ENCODE results near the gene EPHX1.
A peak's percentile ranks its signal among the peaks of the same experiment; 100 is the strongest.

Gene EPHX1

GRCh38 chr1:225772323-225772768, 37.6 kb upstream of the EPHX1 start:
- TF ChIP-seq, protein P1, sequence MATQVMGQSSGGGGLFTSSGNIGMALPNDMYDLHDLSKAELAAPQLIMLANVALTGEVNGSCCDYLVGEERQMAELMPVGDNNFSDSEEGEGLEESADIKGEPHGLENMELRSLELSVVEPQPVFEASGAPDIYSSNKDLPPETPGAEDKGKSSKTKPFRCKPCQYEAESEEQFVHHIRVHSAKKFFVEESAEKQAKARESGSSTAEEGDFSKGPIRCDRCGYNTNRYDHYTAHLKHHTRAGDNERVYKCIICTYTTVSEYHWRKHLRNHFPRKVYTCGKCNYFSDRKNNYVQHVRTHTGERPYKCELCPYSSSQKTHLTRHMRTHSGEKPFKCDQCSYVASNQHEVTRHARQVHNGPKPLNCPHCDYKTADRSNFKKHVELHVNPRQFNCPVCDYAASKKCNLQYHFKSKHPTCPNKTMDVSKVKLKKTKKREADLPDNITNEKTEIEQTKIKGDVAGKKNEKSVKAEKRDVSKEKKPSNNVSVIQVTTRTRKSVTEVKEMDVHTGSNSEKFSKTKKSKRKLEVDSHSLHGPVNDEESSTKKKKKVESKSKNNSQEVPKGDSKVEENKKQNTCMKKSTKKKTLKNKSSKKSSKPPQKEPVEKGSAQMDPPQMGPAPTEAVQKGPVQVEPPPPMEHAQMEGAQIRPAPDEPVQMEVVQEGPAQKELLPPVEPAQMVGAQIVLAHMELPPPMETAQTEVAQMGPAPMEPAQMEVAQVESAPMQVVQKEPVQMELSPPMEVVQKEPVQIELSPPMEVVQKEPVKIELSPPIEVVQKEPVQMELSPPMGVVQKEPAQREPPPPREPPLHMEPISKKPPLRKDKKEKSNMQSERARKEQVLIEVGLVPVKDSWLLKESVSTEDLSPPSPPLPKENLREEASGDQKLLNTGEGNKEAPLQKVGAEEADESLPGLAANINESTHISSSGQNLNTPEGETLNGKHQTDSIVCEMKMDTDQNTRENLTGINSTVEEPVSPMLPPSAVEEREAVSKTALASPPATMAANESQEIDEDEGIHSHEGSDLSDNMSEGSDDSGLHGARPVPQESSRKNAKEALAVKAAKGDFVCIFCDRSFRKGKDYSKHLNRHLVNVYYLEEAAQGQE (IDR thresholded peaks at IDR 0.05; ENCODE audit: insufficient read depth in 1 of 2, low read depth in 2 of 2, low read length in 2 of 2), result no peak
- no peak for TF ChIP-seq TAF1 (IDR thresholded peaks at IDR 0.05; ENCODE audit: borderline replicate concordance, insufficient read depth, low read length)
- no peak for TF ChIP-seq POLR2AphosphoS5 (IDR thresholded peaks at IDR 0.05; ENCODE audit: low read depth, low read length)
- TF ChIP-seq SIN3A (IDR thresholded peaks at IDR 0.05; ENCODE audit: borderline replicate concordance, insufficient read depth, low read length), result no peak
- TF ChIP-seq FOXP2 (optimal IDR thresholded peaks at IDR 0.05; ENCODE audit: borderline replicate concordance, extremely low read depth, extremely low read length, insufficient read depth), result peak; percentile 75

- no peak for TF ChIP-seq FOXP2 (optimal IDR thresholded peaks at IDR 0.05; ENCODE audit: borderline replicate concordance, extremely low read depth, extremely low read length, insufficient read depth)
- TF ChIP-seq, protein P1 (IDR thresholded peaks at IDR 0.05; ENCODE audit: insufficient read depth in 1 of 2, low read depth in 2 of 2, low read length in 2 of 2), result no peak
- TF ChIP-seq POLR2AphosphoS5 (IDR thresholded peaks at IDR 0.05; ENCODE audit: low read depth, low read length), result no peak
- TF ChIP-seq TAF1 (IDR thresholded peaks at IDR 0.05; ENCODE audit: borderline replicate concordance, insufficient read depth, low read length), result no peak
- no peak for TF ChIP-seq SIN3A (IDR thresholded peaks at IDR 0.05; ENCODE audit: borderline replicate concordance, insufficient read depth, low read length)
Measured at GRCh38 chr1:225772848-225773247, 37.1 kb upstream of the EPHX1 start.

DNA sequence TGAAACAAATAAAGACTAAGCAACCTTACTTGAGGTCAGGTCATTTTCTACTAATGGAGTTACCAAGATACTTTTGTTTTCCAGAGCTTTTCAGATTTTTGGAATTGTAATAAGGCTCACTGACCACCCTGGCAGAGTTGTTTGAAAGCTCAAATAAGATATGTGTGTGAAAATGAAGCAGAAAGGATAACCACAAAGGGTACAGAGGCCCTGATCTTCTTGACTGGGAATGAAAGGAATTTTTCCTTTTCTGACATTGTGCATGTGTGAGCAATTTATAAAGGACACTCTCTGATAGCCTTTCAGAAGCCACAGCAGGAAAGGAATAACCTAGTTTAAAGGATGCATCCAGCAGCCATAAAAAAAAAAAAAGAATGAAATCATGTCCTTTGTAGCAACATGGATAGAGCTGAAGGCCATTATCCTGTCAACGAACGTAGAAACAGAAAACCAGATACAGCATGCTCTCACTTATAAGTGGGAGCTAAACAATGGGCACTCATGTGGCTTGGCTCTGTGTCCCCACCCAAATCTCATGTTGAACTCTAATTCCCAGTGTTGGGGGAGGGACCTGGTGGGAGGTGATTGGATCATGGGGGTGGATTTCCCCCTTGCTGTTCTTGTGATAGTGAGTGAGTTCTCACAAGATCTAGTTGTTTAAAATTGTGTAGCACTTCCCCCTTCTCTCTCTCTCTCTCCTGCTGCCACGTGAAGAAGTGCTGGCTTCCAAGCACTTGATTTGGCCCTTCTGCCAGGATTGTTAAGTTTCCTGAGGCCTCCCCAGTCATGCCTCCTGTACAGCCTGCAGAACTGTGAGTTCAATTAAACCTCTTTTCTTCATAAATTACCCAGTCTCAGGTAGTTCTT, 35.4 kb upstream of the EPHX1 start:
- TF ChIP-seq, protein P1 (IDR thresholded peaks at IDR 0.05; ENCODE audit: insufficient read depth in 1 of 2, low read depth in 2 of 2, low read length in 2 of 2), result no peak
- TF ChIP-seq TAF1 (IDR thresholded peaks at IDR 0.05; ENCODE audit: borderline replicate concordance, insufficient read depth, low read length) (no peak), SIN3A (IDR thresholded peaks at IDR 0.05; ENCODE audit: borderline replicate concordance, insufficient read depth, low read length) (no peak), FOXP2 (optimal IDR thresholded peaks at IDR 0.05; ENCODE audit: borderline replicate concordance, extremely low read depth, extremely low read length, insufficient read depth) (no peak), POLR2AphosphoS5 (IDR thresholded peaks at IDR 0.05; ENCODE audit: low read depth, low read length) (no peak)

DNA sequence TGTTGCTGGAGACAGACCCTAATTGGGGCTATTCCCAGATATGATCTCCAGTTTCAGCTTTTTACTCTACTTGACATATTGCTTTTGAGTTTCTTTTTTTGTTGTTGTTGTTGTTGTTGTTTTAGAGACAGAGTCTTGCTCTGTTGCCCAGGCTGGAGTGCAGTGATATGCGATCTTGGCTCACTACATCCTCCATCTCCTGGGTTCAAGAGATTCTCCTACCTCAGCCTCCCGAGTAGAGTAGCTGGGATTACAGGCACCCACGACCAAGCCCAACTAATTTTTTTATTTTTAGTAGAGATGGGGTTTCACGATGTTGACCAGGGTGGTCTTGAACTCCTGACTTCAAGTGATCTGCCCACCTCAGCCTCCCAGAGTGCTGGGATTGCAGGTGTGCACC, 33.6 kb upstream of the EPHX1 start:
- TF ChIP-seq FOXP2 (optimal IDR thresholded peaks at IDR 0.05; ENCODE audit: borderline replicate concordance, extremely low read depth, extremely low read length, insufficient read depth) (no peak), SIN3A (IDR thresholded peaks at IDR 0.05; ENCODE audit: borderline replicate concordance, insufficient read depth, low read length) (no peak), TAF1 (IDR thresholded peaks at IDR 0.05; ENCODE audit: borderline replicate concordance, insufficient read depth, low read length) (no peak), POLR2AphosphoS5 (IDR thresholded peaks at IDR 0.05; ENCODE audit: low read depth, low read length) (no peak)
- TF ChIP-seq, protein P1 (IDR thresholded peaks at IDR 0.05; ENCODE audit: insufficient read depth in 1 of 2, low read depth in 2 of 2, low read length in 2 of 2), result no peak
